ENCODE results near the gene BAHCC1. TPM values are rescaled to one million over a fixed set of nuclear protein-coding genes. Genes with fewer than 3 reads are reported as not detected.
A peak's percentile ranks its signal among the peaks of the same experiment; 100 is the strongest.
"Not testable (repeated sequence)": the region's sequence is repeated elsewhere in the genome, so short reads cannot be mapped to it uniquely, and the experiment has no call there.

BAHCC1 gene
- polyA plus RNA-seq, 1 donor: 17.9 TPM

DNA sequence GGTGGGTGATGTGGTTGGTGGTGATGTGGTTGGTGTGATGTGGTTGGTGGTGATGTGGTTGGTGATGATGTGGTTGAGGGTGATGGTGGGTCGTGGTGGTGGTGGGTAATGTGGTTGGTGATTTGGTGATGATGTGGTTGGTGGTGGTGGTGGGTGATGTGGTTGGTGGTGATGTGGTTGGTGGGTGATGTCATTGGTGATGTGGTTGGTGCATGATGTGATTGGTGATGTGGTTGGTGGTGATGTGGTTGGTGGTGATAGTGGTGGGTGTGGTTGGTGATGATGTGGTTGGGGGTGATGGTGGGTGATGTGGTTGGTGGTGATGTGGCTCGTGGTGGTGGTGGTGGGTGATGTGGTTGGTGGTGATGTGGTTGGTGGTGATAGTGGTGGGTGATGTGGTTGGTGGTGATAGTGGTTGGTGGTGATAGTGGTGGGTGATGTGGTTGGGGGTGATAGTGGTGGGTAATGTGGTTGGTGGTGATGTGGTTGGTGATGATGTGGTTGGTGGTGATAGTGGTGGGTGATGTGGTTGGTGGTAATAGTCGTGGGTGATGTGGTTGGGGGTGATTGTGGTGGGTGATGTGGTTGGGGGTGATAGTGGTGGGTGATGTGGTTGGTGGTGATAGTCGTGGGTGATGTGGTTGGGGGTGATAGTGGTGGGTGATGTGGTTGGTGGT is 30.6 kb downstream of the BAHCC1 start:
- not testable (repeated sequence) for DNase-seq

DNA sequence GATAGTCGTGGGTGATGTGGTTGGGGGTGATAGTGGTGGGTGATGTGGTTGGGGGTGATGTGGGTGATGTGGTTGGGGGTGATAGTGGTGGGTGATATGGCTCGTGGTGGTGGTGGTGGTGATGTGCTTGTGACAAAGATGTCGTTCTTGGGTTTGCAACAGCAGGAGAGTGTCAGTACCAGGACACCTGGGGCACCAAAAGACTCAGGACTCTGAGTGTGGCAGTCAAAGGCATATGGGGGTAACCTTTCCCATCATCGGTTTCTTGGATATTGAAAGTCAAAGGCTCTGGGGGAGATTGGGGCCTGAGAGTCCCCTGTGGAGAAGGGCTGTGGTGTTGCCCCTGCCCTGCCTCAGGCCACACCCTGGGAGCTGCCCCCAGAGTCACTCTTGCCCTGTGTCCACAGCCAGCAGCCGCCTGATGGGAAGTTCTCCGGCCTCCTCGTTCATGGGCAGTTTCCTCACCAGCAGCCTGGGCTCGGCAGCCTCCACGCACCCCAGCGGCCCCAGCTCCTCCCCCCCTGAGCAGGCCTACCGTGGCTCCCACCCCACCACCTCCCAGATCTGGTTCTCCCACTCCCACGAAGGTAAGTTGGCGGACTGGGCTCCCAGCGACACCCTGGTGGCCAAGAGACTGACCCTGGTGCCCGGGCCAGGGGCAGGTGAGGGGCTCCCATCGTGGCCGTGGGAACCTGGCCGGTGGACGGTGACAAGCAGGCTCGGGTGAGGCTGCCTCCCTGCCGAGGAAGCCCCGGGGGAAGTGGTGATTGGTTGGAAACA is 31.3 kb downstream of the BAHCC1 start:
- no peak for DNase-seq

- no peak for DNase-seq
Observed at GRCh38 chr17:81427173-81428120, 32.2 kb downstream of the BAHCC1 start.

GRCh38 chr17:81428121-81428515 is 32.9 kb downstream of the BAHCC1 start:
- DNase-seq: no peak

DNA sequence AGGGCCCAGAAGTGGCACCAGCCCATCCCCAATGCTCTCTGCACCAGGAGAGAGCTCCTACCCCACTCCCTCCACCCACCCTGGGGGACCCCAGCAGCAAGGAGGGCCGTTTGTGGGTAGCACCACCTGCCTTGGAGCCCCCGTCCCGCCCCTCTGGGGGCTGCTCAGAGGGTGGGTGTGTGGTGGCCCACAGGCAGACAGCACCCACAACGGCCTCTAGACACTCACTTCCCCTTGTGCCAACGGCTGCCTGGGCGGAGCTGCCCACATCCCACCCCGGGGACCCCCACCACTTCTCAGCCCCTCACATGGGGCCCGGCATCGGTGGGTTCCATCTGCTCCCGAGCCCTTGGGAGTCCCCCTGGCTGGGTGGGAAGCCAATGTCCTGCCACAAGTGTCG is 33.3 kb downstream of the BAHCC1 start:
- no peak for DNase-seq

GRCh38 chr17:81428948-81429774 is 33.9 kb downstream of the BAHCC1 start:
- DNase-seq: no peak

- no peak for DNase-seq
Observed at GRCh38 chr17:81429821-81430551, 34.7 kb downstream of the BAHCC1 start.

DNA sequence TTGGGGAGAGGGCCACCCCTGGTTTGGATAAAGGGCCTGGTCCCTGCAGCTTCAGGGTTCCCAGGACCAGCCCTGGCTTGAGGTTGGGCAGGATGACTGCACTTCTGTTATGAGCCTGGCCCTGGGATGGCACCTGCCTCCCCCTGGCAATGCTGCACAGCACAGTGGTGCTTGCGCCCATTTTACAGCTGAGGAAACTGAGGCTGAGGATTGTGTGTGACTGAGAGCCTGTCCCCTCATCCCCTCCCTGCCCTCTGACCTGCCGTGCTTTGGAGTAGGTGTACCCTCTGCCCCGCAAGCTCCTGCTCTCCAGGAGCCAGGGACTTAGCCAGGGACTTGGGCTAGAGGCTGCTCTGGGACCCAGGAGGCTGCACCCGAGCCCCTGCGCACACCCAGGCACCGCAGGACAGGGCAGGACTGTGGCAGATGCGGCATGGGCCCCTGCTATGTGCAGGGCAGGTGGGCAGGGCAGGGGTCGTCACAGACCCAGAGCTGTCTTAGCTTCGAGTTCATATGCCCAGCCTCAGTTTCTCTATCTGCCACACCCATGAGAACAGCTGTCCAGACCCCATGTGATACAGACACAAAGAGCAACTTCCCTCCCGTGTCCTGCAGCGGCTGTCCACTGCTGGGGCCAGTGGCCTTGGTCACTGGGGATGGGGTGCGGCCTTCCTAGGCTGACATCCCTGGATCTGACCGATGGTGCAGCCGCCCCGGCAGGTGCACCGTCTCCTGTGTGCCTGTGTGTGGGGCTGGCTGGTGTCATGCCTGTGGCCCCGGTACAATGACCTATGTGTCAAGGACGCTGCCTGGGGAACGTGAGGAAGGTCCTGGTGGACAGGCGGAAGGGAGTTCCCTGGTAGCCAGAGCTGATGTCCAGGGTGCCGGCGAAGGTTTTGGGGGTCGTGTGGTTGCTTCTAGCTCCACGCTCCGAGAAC is 36.6 kb downstream of the BAHCC1 start:
- no peak for DNase-seq

DNA sequence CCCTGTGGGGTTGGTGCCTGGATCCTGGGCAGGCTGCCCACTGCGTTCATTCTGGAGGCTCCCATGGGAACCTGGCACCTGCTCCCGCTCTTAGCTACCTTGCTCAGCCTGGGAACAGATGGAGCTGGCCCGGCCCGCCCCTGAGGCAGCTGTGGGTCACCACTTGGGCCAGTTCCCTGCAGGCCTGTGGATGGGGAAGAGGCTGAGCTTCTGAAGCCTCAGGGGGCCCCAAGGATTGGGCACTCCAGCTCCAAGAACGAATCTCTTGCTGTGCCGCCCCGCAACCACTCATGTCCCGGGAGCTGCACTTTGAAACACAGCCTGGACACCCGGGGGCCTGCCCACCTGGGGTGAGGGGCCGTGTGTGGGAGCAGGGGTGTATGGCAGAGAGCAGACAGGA is 37.7 kb downstream of the BAHCC1 start:
- DNase-seq: no peak

DNA sequence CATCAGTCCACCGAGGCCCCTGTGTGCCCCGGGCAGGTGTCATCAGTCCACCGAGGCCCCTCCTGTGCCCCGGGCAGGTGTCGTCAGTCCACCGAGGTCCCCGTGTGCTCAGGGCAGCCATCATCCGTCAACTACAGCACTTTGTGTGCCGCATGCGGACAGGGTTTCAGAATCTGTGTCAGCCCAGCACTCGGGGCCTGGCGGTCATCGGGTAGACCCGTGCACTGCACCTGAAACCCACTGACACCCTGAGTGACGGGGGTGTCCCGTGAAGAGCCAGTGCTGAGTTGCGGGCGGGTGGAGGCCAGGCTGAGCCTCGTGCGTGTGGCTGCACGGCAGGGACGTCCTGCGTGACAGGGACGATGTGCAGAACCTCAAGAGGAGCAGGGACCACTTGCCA is 38.4 kb downstream of the BAHCC1 start:
- no peak for DNase-seq

- DNase-seq: no peak
Observed at GRCh38 chr17:81434072-81434471, 38.8 kb downstream of the BAHCC1 start.

DNA sequence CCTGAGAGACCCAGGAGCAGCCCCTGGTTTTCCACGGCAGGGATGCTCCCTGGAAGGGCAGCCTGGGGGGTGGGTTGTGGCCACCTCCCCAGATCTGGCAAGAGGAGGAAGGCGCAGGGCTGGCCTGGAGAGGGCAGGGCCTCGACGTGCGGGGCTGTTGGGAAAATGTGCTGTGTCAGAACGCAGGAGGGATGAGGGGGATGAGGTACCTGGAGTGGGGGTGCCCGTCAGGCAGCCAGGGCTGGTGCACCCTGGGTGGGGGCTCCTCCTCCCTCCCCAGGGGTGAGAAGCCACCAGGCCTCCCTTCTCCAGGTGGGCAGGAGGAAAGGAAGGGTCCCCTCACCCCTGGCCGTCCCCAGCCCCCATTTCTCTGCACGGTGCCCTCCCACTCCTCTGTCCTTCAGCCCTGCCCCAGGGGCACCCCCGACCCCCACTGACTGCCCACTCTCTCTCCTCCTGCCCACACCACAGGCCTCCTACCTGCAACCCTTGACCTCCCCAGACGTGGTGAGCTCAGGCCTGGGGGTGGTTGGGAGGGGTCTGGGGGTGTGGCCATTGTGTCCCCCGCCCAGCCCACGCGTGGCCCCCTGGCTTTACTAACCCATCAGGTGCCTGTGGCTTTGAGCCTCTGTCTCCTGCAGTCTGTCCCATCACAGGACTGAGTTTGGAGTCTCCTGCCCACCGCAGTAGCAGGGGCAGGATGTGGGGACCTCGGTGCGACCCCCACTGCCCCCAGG is 39.6 kb downstream of the BAHCC1 start:
- DNase-seq: no peak

DNA sequence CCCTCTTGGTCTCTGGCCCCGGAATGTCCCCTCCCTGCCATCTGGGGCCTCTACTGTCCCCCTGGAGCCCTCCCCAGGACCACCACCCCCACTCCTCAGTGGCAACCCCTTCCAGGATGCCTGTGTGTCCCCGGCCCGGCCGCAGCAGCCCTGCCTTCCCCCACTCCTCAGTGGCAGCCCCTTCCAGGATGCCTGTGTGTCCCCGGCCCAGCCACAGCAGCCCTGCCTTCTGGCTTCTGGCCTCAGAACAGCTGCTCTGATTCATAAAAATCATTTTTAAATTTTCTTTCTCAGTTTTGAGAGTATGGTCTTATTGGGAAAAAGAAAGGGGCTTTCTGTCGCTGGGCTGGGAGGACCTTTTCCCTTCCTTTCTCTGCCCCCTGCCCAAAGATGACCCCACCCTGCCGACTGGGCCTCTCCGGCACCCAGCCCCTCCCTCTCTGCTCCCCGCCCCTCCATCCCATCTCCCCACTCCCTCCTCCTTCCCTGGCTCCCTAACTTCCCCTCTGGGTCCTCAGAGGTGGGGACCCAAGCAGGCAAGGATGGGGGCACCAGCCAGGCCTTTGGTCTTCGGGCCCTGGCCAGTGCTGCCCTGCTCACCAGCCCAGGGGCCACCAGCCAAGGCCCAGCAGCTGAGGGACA is 40.5 kb downstream of the BAHCC1 start:
- no peak for DNase-seq

GRCh38 chr17:81436294-81436849 is 41.1 kb downstream of the BAHCC1 start:
- DNase-seq: peak; percentile 51

DNA sequence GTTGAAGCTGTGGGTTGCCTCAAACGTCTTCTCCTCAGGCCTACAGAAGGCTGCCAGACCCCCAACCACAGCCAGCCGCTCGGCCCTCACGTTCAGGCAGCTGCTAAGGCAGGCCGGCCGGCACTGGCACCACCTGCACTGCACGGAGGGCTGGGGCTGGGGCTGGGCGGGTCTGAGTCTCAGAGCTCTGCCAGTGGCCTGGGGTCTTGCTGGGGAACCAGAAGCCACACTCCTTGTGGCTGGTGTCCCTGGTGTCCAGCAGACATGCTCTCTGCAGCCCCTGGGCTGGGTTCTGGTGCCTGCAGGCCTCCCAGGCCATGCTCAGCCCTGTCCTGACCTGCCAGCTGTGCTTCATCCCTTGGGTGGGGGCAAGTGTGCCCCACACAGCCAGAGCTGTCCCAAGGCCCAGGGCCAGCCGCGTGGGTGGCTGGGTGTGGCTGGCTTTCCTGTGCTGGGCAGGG is 42.0 kb downstream of the BAHCC1 start:
- DNase-seq: no peak

- no peak for DNase-seq
Observed at GRCh38 chr17:81438007-81438659, 42.9 kb downstream of the BAHCC1 start.

GRCh38 chr17:81438688-81439087 is 43.4 kb downstream of the BAHCC1 start:
- no peak for DNase-seq

Data from left kidney (tissue), 2 donors.